ENCODE results near the gene VANGL2.

- TF ChIP-seq CTCF (IDR thresholded peaks at IDR 0.05; ENCODE audit: insufficient read depth, low read depth, low read length) (no peak), EZH2 (IDR thresholded peaks at IDR 0.05; ENCODE audit: insufficient read depth, low read length) (no peak)
These were observed 5.7 kb upstream of the VANGL2 start for GRCh38 chr1:160394673-160395072.

Data from astrocyte (in vitro differentiated cells and primary cell).